ENCODE data around the gene SERPINA1. TPM values are rescaled to one million over a fixed set of nuclear protein-coding genes. Genes with fewer than 3 reads are reported as not detected.
"Not testable (repeated sequence)": the region's sequence is repeated elsewhere in the genome, so short reads cannot be mapped to it uniquely, and the experiment has no call there.

SERPINA1 gene
- total RNA-seq, 1 experiment from 2014 or later: 3.2 TPM

GRCh38 chr14:94346065-94346786 is 42.2 kb downstream of the SERPINA1 start:
- not testable (repeated sequence) for DNase-seq (ENCODE audit: low spot score)

GRCh38 chr14:94345344-94346064 is 42.9 kb downstream of the SERPINA1 start:
- peak; percentile 92 for DNase-seq (ENCODE audit: low spot score)

GRCh38 chr14:94344389-94344788 is 44.0 kb downstream of the SERPINA1 start:
- no peak for DNase-seq (ENCODE audit: low spot score)

GRCh38 chr14:94343238-94344005 is 45.0 kb downstream of the SERPINA1 start:
- no peak for DNase-seq (ENCODE audit: low spot score)

- peak; percentile 98 for DNase-seq (ENCODE audit: low spot score)
These were observed 46.0 kb downstream of the SERPINA1 start for GRCh38 chr14:94342334-94342934.

GRCh38 chr14:94341656-94342333 is 46.6 kb downstream of the SERPINA1 start:
- peak; percentile 30 for DNase-seq (ENCODE audit: low spot score)

GRCh38 chr14:94340533-94340932 is 47.9 kb downstream of the SERPINA1 start:
- DNase-seq (ENCODE audit: low spot score): no peak

- DNase-seq (ENCODE audit: low spot score): no peak
These were observed 50.4 kb downstream of the SERPINA1 start for GRCh38 chr14:94338023-94338422.

- no peak for DNase-seq (ENCODE audit: low spot score)
These were observed 51.1 kb downstream of the SERPINA1 start for GRCh38 chr14:94337274-94337673.

GRCh38 chr14:94334872-94335271 is 53.5 kb downstream of the SERPINA1 start:
- DNase-seq (ENCODE audit: low spot score): no peak

GRCh38 chr14:94332587-94332986 is 55.8 kb downstream of the SERPINA1 start:
- DNase-seq (ENCODE audit: low spot score): no peak

- DNase-seq (ENCODE audit: low spot score): no peak
These were observed 56.3 kb downstream of the SERPINA1 start for GRCh38 chr14:94332063-94332583.

- DNase-seq (ENCODE audit: low spot score): no peak
These were observed 56.9 kb downstream of the SERPINA1 start for GRCh38 chr14:94331462-94331861.

- no peak for DNase-seq (ENCODE audit: low spot score)
These were observed 57.5 kb downstream of the SERPINA1 start for GRCh38 chr14:94330857-94331256.

- no peak for DNase-seq (ENCODE audit: low spot score)
These were observed 58.0 kb downstream of the SERPINA1 start for GRCh38 chr14:94330432-94330831.

- no peak for DNase-seq (ENCODE audit: low spot score)
These were observed 58.5 kb downstream of the SERPINA1 start for GRCh38 chr14:94329857-94330256.

GRCh38 chr14:94328196-94328595 is 60.2 kb downstream of the SERPINA1 start:
- DNase-seq (ENCODE audit: low spot score): no peak

Data from H4 (cell line).